HG03159 (cell line): Measurements from ENCODE around the gene ANP32E.
"Not testable (repeated sequence)": the region's sequence is repeated elsewhere in the genome, so short reads cannot be mapped to it uniquely, and the experiment has no call there.

ENCODE experiments used
- ATAC-seq: cut with Tn5 transposase; IDR thresholded peaks from one replicate; pipeline ENCODE4 v1.9.1; 2021; ENCODE audit warnings: mild to moderate bottlenecking, moderate library complexity; ENCODE audit not compliant: unreplicated experiment

ANP32E gene

DNA sequence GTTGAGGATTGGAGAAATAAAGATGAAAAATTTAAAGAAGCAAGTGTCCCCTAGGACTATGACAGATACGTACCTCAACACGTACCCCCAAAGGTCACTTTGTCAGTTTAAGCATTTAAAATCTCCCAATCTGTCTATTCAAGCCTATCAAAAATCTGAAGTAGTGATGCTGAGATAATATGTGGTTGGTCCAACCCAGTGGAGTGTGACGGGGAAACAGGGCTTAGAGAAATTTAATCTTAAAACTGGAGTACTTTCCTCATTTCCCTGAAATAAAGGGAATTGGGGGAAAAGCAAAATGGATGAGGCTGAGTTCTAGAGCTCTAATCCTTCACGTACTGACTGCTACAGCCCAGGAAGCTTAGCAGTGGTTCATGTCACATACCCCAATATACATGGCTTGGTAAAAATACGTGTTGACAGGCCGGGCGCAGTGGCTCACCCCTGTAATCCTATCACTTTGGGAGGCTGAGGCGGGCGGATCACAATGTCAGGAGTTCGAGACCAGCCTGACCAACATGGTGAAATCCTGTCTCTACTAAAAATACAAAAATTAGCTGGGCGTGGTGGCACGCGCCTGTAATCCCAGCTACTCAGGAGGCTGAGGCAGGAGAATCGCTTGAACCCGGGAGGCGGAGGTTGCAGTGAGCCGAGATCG, 21.7 kb downstream of the ANP32E start:
- ATAC-seq: not testable (repeated sequence)

- peak; percentile 90 for ATAC-seq
Measured at GRCh38 chr1:150213170-150214098, 22.5 kb downstream of the ANP32E start.

DNA sequence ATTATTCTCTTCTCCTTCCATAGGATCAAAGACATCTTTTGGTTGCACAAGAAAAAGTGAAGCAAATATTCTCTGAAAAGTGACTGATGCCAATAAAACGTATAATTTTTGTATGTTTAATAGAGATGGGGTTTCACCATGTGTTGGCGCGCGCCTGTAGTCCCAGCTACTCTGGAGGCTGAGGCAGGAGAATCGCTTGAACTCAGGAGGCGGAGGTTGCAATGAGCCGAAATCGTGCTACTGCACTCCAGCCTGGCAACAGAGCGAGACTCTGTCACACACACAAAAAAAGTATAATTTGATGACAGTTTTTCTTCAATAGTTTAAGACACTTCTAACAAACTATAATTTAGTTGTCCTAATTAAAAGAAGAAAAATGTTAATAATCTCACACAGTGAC, 23.8 kb downstream of the ANP32E start:
- no peak for ATAC-seq

- ATAC-seq: no peak
Measured at GRCh38 chr1:150210706-150211105, 25.2 kb downstream of the ANP32E start.

- no peak for ATAC-seq
Measured at GRCh38 chr1:150210091-150210490, 25.8 kb downstream of the ANP32E start.

GRCh38 chr1:150208460-150208859, 27.5 kb downstream of the ANP32E start:
- not testable (repeated sequence) for ATAC-seq

DNA sequence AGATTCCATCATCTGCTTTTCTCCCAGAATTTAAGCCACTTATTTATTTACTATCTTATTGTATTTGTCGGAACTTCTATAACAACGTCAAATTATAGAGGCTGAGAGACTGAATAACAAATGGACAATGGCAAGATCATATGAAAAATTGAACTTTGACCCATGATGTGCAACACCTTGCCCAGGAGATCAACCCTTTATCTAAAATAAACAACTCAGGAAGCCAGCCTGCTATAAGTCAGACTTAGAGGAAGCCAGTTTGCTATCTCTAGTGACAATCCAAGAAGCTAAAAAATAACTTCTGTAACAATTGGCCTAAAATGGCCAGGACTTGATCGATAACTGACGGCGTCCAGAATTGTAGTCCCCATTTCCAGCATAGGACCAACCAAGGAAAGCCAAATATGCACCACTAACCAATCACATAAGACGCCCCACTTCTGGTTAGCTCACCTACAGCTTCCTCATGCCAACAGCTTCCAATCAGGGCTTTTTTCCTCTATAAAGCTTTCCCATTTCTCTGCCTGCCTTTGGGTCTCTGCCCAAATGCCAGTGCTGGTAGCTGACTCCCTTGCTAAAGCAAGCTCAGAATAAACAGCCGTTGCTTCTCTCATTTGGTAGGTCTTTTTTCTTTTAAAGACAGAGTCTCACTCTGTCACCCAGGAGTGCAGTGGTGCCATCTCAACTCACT, 28.5 kb downstream of the ANP32E start:
- ATAC-seq: no peak

GRCh38 chr1:150196417-150196816, 39.5 kb downstream of the ANP32E start:
- ATAC-seq: no peak

- no peak for ATAC-seq
Measured at GRCh38 chr1:150194381-150195031, 41.4 kb downstream of the ANP32E start.

- no peak for ATAC-seq
Measured at GRCh38 chr1:150192012-150192411, 43.9 kb downstream of the ANP32E start.

DNA sequence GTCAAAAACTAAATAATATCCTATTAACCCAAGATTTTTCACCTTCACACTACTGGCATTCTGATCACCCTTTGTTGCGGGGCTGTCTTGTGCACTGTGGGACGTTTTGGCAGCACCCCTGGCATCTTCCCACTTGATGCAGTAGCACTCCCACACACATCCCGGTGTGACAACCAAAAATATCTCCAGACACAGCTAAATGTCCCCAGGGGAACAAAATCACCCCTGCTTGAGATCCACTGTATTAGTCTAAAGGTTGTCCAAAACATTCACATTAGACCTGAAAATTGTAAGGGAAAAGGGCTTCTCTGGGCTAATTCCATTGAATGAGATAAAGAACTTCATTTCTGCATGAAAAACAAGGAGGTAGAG, 48.4 kb downstream of the ANP32E start:
- no peak for ATAC-seq

DNA sequence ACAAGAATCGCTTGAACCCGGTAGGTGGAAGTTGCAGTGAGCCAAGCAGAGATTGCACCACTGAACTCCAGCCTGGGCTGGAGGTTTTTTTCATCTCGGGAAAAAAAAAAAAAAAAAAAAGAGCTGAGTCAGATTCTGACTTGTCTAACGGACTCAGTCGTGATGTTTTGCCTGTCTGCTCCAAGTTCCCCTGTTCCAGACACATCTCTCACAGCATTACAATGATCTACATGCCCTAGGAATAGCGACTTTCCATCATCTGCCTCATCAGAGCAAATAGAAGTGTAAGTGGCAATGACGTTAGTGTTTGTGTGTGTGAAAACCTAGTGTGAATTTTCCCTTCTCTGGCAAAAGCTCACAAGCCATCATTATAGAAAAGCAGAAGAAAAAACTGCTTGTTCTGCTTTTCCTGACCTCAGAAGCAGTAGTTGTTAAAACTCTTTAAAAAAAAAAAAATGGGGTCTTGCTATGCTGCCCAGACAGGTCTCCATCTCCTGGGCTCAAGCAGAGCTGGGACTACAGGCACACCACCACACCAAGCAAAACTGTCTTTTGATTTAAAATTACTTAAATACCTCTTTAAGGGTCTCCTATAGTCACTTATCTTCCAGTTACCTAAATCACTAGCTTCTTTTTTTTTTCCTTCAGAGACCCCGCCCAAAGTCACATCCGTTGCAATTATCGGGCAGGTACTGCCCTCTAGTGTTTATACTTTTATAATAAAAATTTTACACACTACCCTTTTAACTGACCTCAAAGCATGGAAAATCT, 48.9 kb downstream of the ANP32E start:
- ATAC-seq: no peak

GRCh38 chr1:150186438-150186788, 49.5 kb downstream of the ANP32E start:
- ATAC-seq: not testable (repeated sequence)

GRCh38 chr1:150185481-150185880, 50.4 kb downstream of the ANP32E start:
- no peak for ATAC-seq

GRCh38 chr1:150183061-150183460, 52.9 kb downstream of the ANP32E start:
- no peak for ATAC-seq

- no peak for ATAC-seq
Measured at GRCh38 chr1:150182247-150182646, 53.7 kb downstream of the ANP32E start.

DNA sequence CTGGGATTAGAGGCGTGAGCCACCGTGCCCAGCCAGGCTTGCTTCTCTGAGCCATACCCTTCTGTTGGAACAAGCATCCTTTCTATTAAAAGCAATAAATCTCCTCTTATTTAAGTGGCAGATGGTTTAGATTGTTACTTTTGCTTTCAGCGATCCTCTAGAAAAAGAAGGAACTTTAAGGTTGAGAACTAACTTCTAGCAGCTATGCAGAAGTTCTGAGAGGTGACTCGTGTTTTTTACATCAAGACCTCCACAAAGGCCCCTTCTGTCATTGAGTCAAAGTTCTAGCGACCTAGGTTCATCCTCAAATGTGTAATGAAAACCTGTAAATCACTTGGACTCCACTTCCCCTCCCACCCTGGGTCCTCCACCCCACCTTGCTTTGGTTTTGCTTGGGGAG, 55.4 kb downstream of the ANP32E start:
- ATAC-seq: no peak

GRCh38 chr1:150179867-150180266, 56.0 kb downstream of the ANP32E start:
- no peak for ATAC-seq

- ATAC-seq: no peak
Measured at GRCh38 chr1:150178548-150178947, 57.4 kb downstream of the ANP32E start.

DNA sequence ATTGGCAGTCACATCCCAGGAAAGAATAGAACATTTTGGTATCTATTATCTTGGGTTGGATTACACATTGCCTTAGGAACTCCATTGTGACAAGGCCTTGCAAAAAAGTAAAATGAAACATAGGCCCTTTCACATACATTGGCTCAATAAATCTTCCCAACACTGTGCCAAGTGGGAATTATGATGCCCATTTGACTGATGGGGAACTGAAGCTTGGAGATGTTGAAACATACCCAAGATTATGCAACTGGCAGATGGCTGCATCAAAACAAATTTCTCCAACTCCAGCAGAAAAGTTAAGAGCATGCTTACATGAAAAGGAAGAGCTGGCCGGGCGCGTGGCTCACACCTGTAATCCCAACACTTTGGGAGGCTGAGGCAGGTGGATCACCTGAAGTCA, 59.3 kb downstream of the ANP32E start:
- ATAC-seq: no peak
